Middle frontal gyrus (tissue), 1 donor: ENCODE data around the gene AFG3L2.

ENCODE experiments used
- DNase-seq: peaks from one replicate; pipeline ENCODE4 v3.0.0-alpha.2; 2015; ENCODE audit warnings: low spot score; ENCODE audit errors: extremely low spot score

Gene AFG3L2

GRCh38 chr18:12362473-12363174 lies 14.4 kb downstream of the AFG3L2 start:
- no peak for DNase-seq

DNA sequence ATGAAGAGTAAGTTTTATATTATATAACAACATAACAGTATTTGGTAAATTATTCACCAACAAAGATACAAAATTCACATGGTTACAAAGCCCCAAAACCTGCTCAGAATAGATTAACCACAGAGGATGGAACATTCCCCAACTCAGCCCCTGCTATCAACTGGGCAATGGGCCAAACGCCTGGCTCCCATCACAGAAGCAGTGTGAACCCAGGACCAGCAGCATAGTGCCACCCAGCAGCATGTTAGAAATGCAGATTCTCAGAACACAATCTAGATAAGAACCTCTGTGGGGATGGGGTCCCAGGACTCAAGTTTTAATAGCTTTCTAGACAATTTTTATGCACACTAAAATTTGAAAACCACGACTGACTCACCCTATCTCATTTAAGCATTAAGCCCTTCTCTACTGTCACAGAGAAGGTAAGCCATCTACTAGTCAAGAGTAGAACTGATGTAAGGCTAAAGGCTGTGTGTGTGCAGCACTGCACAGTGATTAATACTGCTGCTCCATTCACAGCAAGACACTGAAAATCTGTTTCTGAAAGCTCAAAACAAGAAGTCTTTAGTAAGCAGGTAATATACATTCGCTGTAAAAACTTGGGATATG lies 15.2 kb downstream of the AFG3L2 start:
- DNase-seq: no peak

GRCh38 chr18:12359515-12359927 lies 17.5 kb downstream of the AFG3L2 start:
- no peak for DNase-seq

DNA sequence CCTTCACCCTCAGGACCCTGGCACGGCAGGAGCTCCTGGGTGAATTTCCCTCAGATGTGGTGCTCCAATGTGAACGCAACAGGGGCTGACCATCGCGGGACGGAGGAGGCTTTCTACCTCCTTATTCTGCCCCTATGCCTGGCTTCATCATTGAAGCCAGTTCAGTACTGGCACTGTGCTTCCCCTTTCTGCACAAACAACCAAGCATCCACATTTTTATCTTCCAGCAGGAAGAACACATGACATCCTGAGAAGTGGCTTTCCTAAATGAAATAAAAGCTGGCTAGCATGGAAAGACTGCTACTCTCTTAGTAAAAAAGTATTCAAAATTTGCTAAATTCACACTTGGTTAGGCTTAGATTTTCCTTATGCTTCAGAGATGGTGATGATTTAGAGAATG lies 24.8 kb downstream of the AFG3L2 start:
- DNase-seq: no peak

GRCh38 chr18:12347895-12348294 lies 29.1 kb downstream of the AFG3L2 start:
- no peak for DNase-seq

GRCh38 chr18:12346240-12346565 lies 30.8 kb downstream of the AFG3L2 start:
- no peak for DNase-seq

DNA sequence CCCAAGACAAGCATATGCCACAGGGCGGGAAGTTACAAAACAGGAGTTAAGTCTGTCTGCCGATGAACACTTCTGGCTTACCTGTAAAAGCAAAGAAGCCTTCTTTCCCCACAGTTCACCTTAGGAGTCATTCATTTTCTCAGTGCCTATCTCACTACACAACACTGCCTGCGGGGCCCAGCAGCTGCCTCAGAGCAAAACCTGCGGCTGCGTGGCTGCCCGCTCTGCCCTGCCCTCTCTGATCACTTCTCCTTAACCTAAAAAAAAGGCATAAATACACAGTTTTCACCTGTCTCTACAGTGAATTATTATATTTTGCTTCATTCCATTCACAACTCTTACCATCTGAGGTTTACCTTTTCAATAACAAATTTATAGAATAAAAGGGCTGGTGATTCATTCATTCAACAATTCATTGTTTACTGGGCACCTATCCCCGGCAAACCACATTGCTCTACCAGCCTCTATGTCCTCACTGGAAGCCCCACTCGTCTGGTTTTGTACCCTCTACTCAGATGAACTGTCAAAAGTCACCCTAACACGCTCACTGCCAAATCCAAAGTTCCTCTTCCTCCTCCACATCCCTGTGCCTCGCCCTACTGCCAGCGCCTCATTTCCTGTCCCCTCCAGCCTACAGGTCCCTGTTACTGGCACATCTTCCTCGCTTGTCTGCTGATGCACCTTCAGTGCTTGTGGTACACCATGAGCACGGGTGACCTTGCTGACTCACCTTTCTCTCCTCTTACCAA lies 31.4 kb downstream of the AFG3L2 start:
- no peak for DNase-seq

DNA sequence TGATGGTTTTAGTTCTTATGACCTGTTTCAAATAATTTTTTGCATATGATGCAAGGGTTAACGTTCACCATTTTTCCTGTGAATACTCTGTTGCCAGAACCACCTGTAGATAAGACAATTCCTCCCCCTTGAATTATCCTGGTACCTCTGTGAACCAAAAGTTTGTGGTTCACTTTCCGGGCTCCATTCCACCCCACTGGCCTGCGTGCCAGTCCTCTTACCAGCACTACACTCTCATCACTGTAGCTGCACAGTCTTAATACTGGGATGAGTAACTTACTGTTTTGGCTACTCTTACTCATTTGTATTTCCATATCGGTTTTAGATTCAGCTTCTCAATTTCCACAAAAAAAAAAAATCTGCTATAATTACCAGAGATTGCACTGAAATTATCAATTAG lies 34.4 kb downstream of the AFG3L2 start:
- DNase-seq: no peak

GRCh38 chr18:12340945-12341660 lies 35.9 kb downstream of the AFG3L2 start:
- DNase-seq: no peak

GRCh38 chr18:12338382-12338781 lies 38.6 kb downstream of the AFG3L2 start:
- no peak for DNase-seq

DNA sequence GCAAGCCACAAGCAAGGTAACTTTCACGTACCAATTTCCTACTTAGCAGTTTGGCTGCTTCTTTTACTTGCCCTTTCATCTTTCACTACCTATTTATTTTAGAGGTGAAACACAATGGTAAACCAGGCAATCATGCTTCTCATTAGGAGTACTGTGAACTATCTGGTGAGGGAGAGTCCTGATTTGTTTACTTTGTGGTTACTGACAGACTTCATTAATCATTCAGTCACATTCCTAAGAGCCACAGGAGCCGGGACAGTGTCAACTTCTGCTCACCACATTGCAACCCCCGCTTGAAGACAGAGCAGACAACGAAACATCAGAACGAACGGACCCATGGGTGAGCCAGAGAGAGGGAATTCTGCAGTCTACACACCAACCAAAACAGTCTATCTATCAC lies 40.1 kb downstream of the AFG3L2 start:
- no peak for DNase-seq

DNA sequence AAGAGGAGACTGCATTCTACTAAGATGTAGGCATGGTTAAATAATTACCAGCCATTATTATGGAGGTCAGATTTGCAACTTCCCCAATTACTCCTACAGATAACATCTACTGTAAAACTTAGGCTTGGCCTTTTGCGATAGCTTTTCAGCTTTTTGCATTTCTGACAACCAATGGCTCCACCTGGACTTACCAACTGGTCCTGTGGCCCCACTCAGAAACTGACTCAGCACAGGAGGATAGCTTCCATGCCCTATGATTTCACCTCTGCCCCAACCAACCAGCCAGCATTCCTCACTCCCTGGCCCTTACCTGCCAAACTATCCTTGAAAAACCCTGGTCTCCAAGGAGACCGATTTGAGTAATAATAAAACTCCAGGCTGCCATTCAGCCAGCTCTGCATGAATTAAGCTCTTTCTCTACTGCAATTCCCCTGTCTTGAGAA lies 40.8 kb downstream of the AFG3L2 start:
- no peak for DNase-seq

- no peak for DNase-seq
These were observed 41.5 kb downstream of the AFG3L2 start for GRCh38 chr18:12335503-12335902.

GRCh38 chr18:12334863-12335262 lies 42.2 kb downstream of the AFG3L2 start:
- DNase-seq: no peak

GRCh38 chr18:12334366-12334808 lies 42.6 kb downstream of the AFG3L2 start:
- no peak for DNase-seq

DNA sequence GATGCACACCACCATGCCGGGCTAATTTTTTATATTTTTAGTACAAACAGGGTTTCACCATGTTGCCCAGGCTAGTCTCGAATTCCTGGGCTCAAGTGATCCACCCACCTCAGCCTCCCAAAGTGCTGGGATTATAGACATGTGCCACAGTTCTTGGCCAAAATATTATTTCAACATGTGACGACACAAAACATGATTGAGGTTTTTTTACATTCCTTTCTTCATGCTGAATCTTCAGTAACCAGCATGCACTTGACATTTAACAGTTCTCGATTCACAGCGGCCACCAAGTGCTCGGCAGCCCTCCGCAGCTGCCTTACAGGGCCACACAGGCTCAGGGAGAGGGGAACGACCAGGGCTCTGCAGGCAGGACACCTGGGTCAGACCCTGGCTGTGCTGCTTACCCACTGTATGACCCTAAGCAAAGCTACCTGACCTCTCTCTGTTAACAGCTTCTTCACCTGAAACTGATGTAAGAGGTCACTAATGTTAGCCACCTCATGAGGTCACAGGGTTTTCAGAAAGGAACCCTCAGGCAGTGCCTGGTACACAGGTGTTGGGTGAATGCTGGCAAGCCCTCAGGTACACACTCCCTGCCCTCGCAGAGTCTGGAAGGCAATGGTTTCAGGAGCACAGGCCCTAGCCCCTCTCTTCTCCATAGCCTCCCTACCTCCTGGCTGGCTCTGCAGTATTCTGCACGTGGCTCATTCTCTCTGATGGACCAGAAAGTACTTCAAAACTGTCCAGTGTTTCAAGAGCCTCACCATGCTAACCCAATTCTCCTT lies 43.3 kb downstream of the AFG3L2 start:
- DNase-seq: no peak

DNA sequence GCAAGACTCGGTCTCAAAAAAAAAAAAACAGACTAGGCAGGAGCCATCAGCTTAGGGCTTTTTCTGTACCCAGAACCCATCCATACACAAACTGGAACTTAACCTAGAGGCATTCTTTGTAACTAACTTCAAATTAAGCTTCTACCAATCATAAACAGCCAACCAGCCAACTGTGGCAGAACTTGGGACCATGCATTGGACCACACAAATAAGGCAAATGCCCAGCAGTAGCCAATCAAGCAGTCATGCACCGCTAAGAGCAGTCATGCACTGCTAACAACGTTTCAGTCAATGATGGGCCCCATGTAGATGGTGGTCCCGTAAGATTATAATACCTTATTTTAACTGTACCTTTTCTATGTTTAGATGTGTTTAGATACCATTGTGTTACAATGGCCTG lies 46.3 kb downstream of the AFG3L2 start:
- DNase-seq: no peak

DNA sequence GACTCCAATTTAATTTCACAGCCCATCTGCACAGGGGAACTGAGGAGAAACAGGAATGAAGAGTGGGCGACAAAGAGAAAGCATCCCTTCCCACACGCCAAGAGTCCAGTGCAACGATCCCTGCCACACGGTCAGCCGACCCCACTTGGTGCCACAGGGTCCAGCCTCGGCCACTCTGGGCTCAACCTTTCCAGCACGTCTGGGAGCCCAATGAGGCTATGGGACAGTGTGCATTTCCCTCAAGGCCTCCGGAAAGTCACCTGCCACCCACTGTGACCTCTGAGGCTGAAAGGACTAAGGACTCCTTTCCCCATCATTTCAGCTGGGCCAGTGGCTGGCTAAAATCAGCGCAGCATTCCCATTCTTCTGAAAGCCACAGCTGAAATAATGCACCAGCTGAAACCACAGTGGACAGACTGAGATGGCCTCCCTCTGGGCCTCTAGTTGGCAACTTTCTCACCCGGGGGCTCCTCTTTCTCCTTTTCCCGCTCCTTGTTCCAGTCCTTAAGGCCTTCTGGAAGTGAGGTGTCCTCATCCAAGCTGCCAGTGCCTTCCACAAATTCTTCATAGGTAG lies 47.8 kb downstream of the AFG3L2 start:
- DNase-seq: no peak

DNA sequence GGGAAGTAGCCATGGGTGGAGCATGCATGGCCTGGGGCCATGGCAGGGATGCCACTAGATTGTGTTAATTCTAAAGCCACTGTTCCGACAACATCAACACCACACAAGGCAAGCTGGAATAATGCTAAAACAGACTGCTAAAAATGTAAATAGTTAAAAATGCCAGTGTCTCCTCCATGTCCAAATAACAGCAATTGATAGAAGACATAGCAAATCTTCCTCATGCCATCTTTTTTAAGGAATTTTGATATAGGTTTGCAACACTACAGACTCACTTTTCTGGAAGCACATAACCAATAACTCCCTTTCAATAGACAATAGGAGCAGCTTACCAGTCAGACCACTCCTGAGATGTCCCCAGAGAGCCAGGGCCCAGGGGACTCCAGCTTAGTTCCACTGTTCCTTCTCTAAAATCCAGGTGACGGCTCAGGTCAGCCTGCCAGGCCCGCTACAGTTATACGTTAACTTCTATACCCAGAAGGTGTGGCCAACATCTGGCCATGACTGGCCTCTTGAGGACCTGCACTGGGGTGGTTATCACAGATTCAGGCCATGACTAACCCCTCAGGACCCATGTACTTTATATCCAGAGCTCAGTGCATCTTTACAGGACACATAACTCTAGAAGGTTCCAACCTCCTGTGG lies 48.7 kb downstream of the AFG3L2 start:
- no peak for DNase-seq

- DNase-seq: no peak
These were observed 49.4 kb downstream of the AFG3L2 start for GRCh38 chr18:12327510-12328178.
